Fibroblast of lung (primary cell): ENCODE data around the gene FITM2. TPM values are rescaled to one million over a fixed set of nuclear protein-coding genes. Genes with fewer than 3 reads are reported as not detected.
"Not testable (repeated sequence)": the region's sequence is repeated elsewhere in the genome, so short reads cannot be mapped to it uniquely, and the experiment has no call there.

ENCODE experiments used
- DNase-seq, 2 donors: peaks; one replicate each; pipeline versions ENCODE4 v3.0.0 to v3.0.0-alpha.2; 2010; ENCODE audit warnings: low read depth in 2 of 2
- H2AFZ ChIP-seq: 2 replicates; pipeline ENCODE4 v1.5.1; 2012; ENCODE audit warnings: low read length, control low read depth, inconsistent platforms
- H3K27ac ChIP-seq: 2 replicates; pipeline ENCODE4 v1.5.1; 2011; ENCODE audit warnings: low read length, control low read depth; ENCODE audit not compliant: insufficient read depth
- H3K27me3 ChIP-seq: 2 replicates; pipeline ENCODE4 v1.5.1; 2011; ENCODE audit warnings: mild to moderate bottlenecking, low read length; ENCODE audit not compliant: control insufficient read depth, insufficient read depth
- H3K36me3 ChIP-seq: 2 replicates; pipeline ENCODE4 v1.5.1; 2011; ENCODE audit warnings: low read length; ENCODE audit not compliant: control insufficient read depth, insufficient read depth
- H3K4me1 ChIP-seq: 2 replicates; pipeline ENCODE4 v1.5.1; 2011; ENCODE audit warnings: low read length; ENCODE audit not compliant: control insufficient read depth, insufficient read depth; ENCODE audit errors: extremely low read depth
- H3K4me2 ChIP-seq: 2 replicates; pipeline ENCODE4 v1.5.1; 2011; ENCODE audit warnings: low read length, control low read depth; ENCODE audit not compliant: insufficient read depth; ENCODE audit errors: extremely low read depth
- H3K4me3 ChIP-seq, 4 experiments: fragments of 200-600 bp in 1 of 4; sonication (generic) in 1 of 4; replicated peaks in 1 of 4; 2 replicates each; pipeline ENCODE4 v1.5.1; 2011 to 2016; ENCODE audit warnings: low read length in 4 of 4, low read depth in 3 of 4, mild to moderate bottlenecking in 3 of 4, control low read depth in 2 of 4, inconsistent platforms in 1 of 4, mixed read lengths in 1 of 4; ENCODE audit not compliant: insufficient read depth in 1 of 4; ENCODE audit errors: control extremely low read depth in 1 of 4
- H3K79me2 ChIP-seq: 2 replicates; pipeline ENCODE4 v1.5.1; 2012; ENCODE audit warnings: mild to moderate bottlenecking, low read length, inconsistent platforms; ENCODE audit not compliant: control insufficient read depth, insufficient read depth
- H3K9ac ChIP-seq: 2 replicates; pipeline ENCODE4 v1.5.1; 2011; ENCODE audit warnings: mild to moderate bottlenecking, low read length, control low read depth; ENCODE audit not compliant: insufficient read depth
- H3K9me3 ChIP-seq: 2 replicates; pipeline ENCODE4 v1.5.1; 2012; ENCODE audit warnings: low read depth, low read length; ENCODE audit not compliant: control insufficient read depth, insufficient read depth
- H4K20me1 ChIP-seq: 2 replicates; pipeline ENCODE4 v1.5.1; 2011; ENCODE audit warnings: low read length; ENCODE audit not compliant: control insufficient read depth, insufficient read depth; ENCODE audit errors: extremely low read depth
- EZH2 ChIP-seq: IDR thresholded peaks from 2 replicates; pipeline ENCODE4 v1.5.1; 2012; ENCODE audit warnings: low read length, control low read depth, mild to moderate bottlenecking; ENCODE audit errors: missing control alignments
- polyA plus RNA-seq, 2 donors: library from polyadenylated mRNA; depleted of rRNA in 1 of 2; stranded (reverse) in 1 of 2; unstranded in 1 of 2; fragments of >200 nt; gene quantifications; 2 replicates each; pipeline ENCODE4 v1.2.1, GENCODE V29; 2011 to 2012; ENCODE audit warnings: missing spikeins in 1 of 2
- total RNA-seq: library from RNA; depleted of rRNA; stranded (reverse); fragments of >200 nt; gene quantifications from 2 replicates; pipeline ENCODE4 v1.2.1, GENCODE V29; 2014
- TF ChIP-seq, protein P1 (sequence below), 2 donors: IDR thresholded peaks in 1 of 2; conservative IDR thresholded peaks in 1 of 2; 1 replicate in 1 of 2; 2 replicates in 1 of 2; pipeline ENCODE4 v1.5.1; 2011 to 2012; ENCODE audit warnings: low read length in 2 of 2, control low read depth in 1 of 2, inconsistent platforms in 1 of 2, low read depth in 1 of 2, mild to moderate bottlenecking in 1 of 2

Gene FITM2
- total and polyA plus RNA-seq, 2 donors (not counting 1 experiment from before 2014, with no cell fraction given), result 8.6 to 9.7 TPM

DNA sequence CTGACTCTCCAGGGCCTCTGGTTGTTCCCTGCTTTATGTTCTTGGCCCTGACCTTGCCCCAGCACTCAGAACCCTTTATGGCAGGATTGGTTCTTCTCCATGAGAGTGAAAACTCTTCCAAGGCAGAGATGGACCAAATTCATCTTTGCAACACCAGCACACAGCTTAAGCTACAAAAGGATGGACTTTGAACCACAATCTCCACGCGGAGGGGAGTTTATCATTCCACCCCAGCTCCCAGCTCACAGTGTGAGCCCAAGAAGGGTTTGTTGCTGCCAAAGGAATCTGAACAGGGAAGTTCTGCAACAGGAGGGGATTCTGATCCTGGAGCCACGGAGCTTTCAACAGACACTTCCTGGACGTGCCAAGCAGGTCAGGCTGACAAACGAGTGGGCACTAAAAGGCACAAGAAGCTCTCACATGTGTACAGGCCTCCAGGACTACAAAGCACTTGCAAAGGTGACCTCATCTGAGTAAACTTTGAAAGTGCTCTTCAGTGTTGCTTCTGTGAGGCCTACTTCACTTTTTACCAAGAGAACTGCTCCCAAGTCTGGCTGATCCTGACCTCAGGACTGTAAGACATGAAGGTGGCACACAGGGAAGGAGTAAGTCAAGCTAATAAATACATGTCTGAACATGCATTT lies 8.9 kb downstream of the FITM2 start:
- no peak overlapping the region for H3K4me2 ChIP-seq
- no peaks in the 10 kb centered on the region for H4K20me1 ChIP-seq
- H3K4me3 ChIP-seq, result no peak overlapping the region
- H3K9me3 ChIP-seq, result no peaks in the 10 kb centered on the region
- no peaks in the 10 kb centered on the region for H3K36me3 ChIP-seq
- no peak overlapping the region for H3K27ac ChIP-seq
- H2AFZ ChIP-seq, result no peak overlapping the region
- no peaks in the 10 kb centered on the region for H3K79me2 ChIP-seq
- H3K27me3 ChIP-seq, result no peaks in the 10 kb centered on the region
- DNase-seq, result no peak
- H3K4me1 ChIP-seq, result no peaks in the 10 kb centered on the region
- TF ChIP-seq, protein P1, sequence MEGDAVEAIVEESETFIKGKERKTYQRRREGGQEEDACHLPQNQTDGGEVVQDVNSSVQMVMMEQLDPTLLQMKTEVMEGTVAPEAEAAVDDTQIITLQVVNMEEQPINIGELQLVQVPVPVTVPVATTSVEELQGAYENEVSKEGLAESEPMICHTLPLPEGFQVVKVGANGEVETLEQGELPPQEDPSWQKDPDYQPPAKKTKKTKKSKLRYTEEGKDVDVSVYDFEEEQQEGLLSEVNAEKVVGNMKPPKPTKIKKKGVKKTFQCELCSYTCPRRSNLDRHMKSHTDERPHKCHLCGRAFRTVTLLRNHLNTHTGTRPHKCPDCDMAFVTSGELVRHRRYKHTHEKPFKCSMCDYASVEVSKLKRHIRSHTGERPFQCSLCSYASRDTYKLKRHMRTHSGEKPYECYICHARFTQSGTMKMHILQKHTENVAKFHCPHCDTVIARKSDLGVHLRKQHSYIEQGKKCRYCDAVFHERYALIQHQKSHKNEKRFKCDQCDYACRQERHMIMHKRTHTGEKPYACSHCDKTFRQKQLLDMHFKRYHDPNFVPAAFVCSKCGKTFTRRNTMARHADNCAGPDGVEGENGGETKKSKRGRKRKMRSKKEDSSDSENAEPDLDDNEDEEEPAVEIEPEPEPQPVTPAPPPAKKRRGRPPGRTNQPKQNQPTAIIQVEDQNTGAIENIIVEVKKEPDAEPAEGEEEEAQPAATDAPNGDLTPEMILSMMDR (conservative IDR thresholded peaks at IDR 0.05 in 1 of 2, IDR thresholded peaks at IDR 0.05 in 1 of 2; ENCODE audit: low read depth in 1 of 2, low read length in 2 of 2), result no peak
- no peak for TF ChIP-seq EZH2
- H3K9ac ChIP-seq, result no peak overlapping the region

DNA sequence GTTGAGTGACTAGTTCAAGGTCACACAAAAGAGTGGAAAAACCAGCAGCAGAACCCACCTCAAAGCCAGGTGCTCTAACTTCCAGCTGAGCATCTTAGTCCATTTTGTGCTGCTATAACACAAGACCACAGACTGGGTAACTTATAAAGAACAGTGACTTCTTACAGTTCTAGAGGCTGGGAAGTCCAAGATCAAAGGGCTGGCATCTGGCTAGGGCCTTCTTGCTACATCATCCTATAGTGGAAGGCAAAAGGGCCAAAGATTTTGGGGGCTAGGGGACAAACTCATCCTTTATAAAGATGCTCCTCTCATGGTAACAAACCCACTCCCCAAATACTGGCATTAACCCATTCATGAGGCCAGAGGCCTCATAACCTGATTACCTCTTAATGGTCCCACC lies 9.7 kb downstream of the FITM2 start:
- Histone ChIP-seq H2AFZ (no peak overlapping the region), H3K4me1 (no peaks in the 10 kb centered on the region), H3K4me2 (no peak overlapping the region), H3K36me3 (no peaks in the 10 kb centered on the region), H3K79me2 (no peaks in the 10 kb centered on the region), H3K27me3 (no peaks in the 10 kb centered on the region), H4K20me1 (no peaks in the 10 kb centered on the region), H3K4me3 (no peak overlapping the region), H3K9me3 (no peaks in the 10 kb centered on the region), H3K27ac (no peak overlapping the region), H3K9ac (no peak overlapping the region)
- no peak for DNase-seq
- TF ChIP-seq EZH2, result no peak

DNA sequence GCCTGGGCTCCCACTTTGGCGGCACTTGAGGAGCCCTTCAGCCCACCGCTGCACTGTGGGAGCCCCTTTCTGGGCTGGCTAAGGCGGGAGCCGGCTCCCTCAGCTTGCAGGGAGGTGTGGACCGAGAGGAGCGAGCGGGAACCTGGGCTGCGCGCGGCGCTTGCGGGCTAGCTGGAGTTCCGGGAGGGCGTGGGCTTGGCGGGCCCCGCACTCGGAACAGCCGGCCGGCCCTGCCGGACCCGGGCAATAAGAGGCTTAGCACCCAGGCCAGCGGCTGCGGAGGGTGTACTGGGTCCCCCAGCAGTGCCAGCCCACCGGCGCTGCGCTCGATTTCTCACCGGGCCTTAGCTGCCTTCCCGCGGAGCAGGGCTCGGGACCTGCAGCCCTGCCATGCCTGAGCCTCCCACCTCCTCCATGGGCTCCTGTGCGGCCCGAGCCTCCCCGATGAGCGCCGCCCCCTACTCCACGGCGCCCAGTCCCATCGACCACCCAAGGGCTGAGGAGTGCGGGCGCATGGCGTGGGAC lies 11.9 kb downstream of the FITM2 start:
- not testable (repeated sequence) for H3K4me2 ChIP-seq, H3K27me3 ChIP-seq, H3K79me2 ChIP-seq, H4K20me1 ChIP-seq, DNase-seq, H3K9me3 ChIP-seq, H3K9ac ChIP-seq, H3K4me3 ChIP-seq, H3K36me3 ChIP-seq, H3K4me1 ChIP-seq, H2AFZ ChIP-seq, H3K27ac ChIP-seq

DNA sequence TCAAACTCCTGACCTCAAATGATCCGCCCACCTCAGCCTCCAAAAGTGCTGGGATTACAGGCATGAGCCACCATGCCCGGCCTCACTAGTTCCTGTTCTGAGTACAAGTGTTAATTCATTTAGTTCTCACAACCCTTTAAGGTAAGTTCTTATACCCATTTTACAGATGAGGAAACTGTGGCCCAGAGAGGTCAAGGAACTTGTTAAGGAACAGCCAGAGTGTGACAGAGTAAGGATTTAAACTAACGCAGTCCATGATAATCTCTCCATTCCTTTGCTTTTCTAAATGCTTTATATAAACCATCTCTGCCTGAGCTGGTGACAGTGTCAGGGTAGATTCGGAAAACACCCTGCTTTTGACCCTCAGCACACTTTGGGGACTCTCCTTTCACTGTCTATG lies 13.3 kb downstream of the FITM2 start:
- Histone ChIP-seq H3K36me3 (no peaks in the 10 kb centered on the region), H3K9me3 (no peaks in the 10 kb centered on the region), H3K4me2 (no peak overlapping the region), H4K20me1 (no peaks in the 10 kb centered on the region), H2AFZ (no peak overlapping the region), H3K4me1 (no peaks in the 10 kb centered on the region), H3K4me3 (no peak overlapping the region), H3K27ac (no peak overlapping the region), H3K27me3 (no peaks in the 10 kb centered on the region), H3K79me2 (no peaks in the 10 kb centered on the region), H3K9ac (no peak overlapping the region)
- DNase-seq, result no peak
- TF ChIP-seq EZH2, result no peak
- TF ChIP-seq, protein P1 (conservative IDR thresholded peaks at IDR 0.05 in 1 of 2, IDR thresholded peaks at IDR 0.05 in 1 of 2; ENCODE audit: low read depth in 1 of 2, low read length in 2 of 2), result no peak
